Measurements from ENCODE around the gene TMEM187.
"Not testable (repeated sequence)": the region's sequence is repeated elsewhere in the genome, so short reads cannot be mapped to it uniquely, and the experiment has no call there.

The TMEM187 gene

GRCh38 chrX:153971450-153972367 lies 845 bp upstream of the TMEM187 start, which contains the start of gene HCFC1:
TSS of gene HCFC1 (minus strand) at chrX:153971818. CDS start at chrX:153970840, 978 bp downstream.
- peak; percentile 86 for DNase-seq (ENCODE audit: low spot score)

- no peak for DNase-seq (ENCODE audit: low spot score)
These were observed 811 bp downstream of the TMEM187 start for GRCh38 chrX:153973127-153974002.

- DNase-seq (ENCODE audit: low spot score) = no peak
These were observed 1.6 kb downstream of the TMEM187 start for GRCh38 chrX:153974003-153974725.

- DNase-seq (ENCODE audit: low spot score) = no peak
These were observed 2.3 kb downstream of the TMEM187 start for GRCh38 chrX:153974726-153975286.

GRCh38 chrX:153980394-153980793 lies 7.8 kb downstream of the TMEM187 start:
- not testable (repeated sequence) for DNase-seq (ENCODE audit: low spot score)

- DNase-seq (ENCODE audit: low spot score) = no peak
These were observed 8.7 kb downstream of the TMEM187 start for GRCh38 chrX:153981231-153981630.

- no peak for DNase-seq (ENCODE audit: low spot score)
These were observed 9.4 kb downstream of the TMEM187 start for GRCh38 chrX:153981771-153982533.

- no peak for DNase-seq (ENCODE audit: low spot score)
These were observed 10.8 kb downstream of the TMEM187 start for GRCh38 chrX:153983321-153983801.

GRCh38 chrX:153984351-153985178 lies 12.0 kb downstream of the TMEM187 start:
- DNase-seq (ENCODE audit: low spot score) = no peak

GRCh38 chrX:153988493-153988892 lies 15.9 kb downstream of the TMEM187 start:
- no peak for DNase-seq (ENCODE audit: low spot score)

- DNase-seq (ENCODE audit: low spot score) = no peak
These were observed 17.6 kb downstream of the TMEM187 start for GRCh38 chrX:153989973-153990655.

- DNase-seq (ENCODE audit: low spot score) = no peak
These were observed 18.5 kb downstream of the TMEM187 start for GRCh38 chrX:153991013-153991580.

GRCh38 chrX:153992180-153992579 lies 19.6 kb downstream of the TMEM187 start:
- DNase-seq (ENCODE audit: low spot score) = no peak

- DNase-seq (ENCODE audit: low spot score) = no peak
These were observed 20.5 kb downstream of the TMEM187 start for GRCh38 chrX:153993079-153993478.

- no peak for DNase-seq (ENCODE audit: low spot score)
These were observed 21.4 kb downstream of the TMEM187 start for GRCh38 chrX:153993978-153994377.

GRCh38 chrX:153994398-153994797 lies 21.8 kb downstream of the TMEM187 start:
- not testable (repeated sequence) for DNase-seq (ENCODE audit: low spot score)

- DNase-seq (ENCODE audit: low spot score) = no peak
These were observed 22.9 kb downstream of the TMEM187 start for GRCh38 chrX:153995504-153995903.

GRCh38 chrX:153999359-154000037 lies 26.9 kb downstream of the TMEM187 start:
- DNase-seq (ENCODE audit: low spot score) = no peak
